Epidermal melanocyte (primary cell): ENCODE measurements around the gene SRMS.

Source experiments
- DNase-seq: peaks from one replicate; pipeline ENCODE4 v3.0.0; 2011; ENCODE audit warnings: low spot score; ENCODE audit not compliant: insufficient read length

The SRMS gene, protein sequence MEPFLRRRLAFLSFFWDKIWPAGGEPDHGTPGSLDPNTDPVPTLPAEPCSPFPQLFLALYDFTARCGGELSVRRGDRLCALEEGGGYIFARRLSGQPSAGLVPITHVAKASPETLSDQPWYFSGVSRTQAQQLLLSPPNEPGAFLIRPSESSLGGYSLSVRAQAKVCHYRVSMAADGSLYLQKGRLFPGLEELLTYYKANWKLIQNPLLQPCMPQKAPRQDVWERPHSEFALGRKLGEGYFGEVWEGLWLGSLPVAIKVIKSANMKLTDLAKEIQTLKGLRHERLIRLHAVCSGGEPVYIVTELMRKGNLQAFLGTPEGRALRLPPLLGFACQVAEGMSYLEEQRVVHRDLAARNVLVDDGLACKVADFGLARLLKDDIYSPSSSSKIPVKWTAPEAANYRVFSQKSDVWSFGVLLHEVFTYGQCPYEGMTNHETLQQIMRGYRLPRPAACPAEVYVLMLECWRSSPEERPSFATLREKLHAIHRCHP

DNA sequence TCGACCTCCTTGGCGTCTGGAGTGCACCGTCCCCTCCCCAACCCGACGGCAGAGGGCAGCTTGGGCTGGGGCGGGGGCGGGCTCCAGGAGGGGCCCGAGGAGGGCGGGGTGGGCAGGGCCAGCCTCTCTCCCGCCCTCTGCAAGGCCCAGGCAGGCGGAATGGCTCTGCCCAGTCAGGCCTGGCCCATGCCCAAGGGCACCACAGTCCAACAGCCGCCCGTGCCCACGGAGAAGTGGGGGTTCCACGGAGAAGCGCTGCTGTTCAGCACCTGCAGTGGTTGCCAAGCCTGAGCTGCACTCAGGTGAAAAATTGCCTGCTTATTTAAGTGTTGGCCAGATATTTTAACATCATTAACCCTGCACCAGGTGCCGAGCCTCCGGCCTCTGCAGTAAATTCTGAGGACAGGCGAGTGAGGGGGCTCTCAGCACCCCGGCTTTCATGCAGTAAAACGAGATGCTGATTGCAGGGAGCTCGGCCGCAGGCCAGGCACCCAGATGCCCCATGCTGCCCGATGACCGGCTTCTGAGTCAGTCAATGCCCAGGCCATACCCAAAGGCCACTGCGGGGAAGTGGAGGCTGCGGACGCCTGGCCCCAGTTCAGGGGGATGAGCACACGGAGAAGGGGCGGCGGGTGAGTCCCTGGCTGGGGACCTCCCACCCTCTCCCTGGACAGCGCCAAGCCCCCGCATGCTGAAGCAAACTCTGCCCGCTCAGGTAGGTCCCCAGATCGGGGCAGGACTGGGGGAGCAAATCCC lies at the start of gene SRMS:
Gene SRMS, minus strand, starts transcription at position 25 of the 756 bp plus-strand sequence. CDS start 286 bp downstream, outside the sequence.
- DNase-seq, result no peak

DNA sequence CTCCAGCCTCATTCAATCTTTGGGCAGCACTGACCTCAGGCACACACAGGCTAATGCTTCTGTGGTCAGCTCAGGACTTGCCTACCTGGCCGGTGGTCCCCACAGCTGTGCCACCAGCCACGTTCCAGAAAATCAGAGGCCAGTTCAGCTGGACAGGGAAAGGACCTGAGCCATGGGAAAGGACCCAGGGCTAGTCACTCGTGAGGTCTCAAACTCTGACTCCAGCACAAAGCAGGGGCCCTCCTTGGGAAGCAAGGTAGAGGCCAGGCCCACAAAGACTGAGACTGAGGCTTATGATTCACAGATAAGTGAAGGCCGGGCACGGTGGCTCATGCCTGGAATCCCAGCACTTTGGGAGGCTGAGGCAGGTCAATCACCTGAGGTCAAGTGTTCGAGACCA lies 48.9 kb upstream of the SRMS start:
- no peak for DNase-seq

DNA sequence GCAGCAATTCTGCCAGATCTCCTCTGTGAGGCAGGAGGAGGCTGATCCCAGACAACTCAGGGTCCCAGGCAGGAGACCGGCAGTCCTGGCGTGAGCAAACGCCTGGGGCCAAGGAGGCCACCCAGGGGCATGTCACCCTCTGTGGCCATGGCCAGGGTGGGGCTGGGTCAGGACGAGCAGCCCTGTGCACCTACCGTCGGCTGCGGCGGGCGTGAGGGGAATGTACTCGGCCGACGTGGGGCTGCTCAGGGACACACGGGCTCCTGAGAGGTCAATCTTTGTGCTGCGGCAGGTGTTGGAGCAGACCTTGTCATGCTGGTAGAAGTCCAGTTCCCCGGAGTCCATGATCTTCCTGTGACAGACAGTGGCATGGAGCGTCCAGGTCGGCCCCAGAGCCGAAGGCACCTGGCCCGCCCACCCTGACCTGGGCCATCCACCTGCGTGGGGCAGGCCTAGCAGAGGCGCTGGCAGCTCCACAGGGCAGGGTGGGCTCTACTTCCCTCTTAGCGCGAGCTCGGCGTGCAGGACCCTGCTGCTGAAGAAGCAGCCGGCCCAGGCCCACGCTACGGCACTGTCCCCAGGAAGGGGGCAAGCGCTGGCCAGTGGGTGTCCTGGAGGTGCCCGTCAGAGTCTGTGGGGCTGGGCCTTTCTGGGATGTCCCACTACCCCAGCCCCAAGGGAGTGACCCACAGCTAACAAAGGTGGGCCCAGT lies 48.0 kb upstream of the SRMS start:
- DNase-seq, result no peak

DNA sequence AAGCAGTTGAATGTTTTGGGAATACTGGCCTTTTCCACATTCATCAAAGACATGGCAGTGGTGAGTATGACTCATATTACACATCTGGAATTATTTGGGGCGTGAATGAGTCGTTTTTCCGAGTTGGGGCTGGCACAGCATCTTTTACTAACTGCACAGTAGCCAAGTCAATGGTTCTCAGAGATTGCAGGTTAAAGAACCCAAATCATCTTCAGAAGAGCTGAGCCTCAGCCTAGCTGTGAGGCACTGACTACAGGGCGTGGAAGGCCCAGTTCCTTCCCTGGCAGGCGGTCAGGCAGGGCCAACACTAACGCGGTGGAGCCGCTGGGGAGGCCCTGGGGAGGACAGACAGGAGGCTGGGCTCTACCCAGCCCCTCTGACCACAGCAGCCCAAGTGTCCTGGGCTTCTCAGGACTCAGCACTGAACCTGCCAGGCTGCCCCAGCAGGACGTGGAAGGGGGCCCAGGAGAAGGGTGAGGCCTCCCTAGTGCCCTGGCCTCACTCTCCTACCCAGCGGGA lies 46.6 kb upstream of the SRMS start:
- peak; percentile 57 for DNase-seq

DNA sequence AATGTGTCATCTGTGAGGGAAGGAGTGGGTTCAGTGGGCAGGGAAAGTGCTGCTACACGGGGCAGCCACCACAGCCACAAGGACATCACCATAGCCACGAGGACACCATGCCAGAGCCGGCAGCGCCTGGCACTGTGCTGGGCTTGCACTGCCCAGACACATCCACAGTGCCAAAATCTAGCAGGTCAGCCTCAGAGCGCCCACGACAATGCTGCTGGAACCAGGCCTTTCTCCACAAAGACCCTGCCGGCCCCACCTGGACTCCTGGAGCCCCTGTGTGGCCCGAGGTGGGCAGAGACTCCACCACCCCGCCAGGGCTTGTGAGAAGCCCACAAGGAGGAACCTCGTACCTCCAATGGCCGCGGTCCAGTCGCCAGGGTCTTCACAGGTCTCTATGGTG lies 45.1 kb upstream of the SRMS start:
- no peak for DNase-seq

DNA sequence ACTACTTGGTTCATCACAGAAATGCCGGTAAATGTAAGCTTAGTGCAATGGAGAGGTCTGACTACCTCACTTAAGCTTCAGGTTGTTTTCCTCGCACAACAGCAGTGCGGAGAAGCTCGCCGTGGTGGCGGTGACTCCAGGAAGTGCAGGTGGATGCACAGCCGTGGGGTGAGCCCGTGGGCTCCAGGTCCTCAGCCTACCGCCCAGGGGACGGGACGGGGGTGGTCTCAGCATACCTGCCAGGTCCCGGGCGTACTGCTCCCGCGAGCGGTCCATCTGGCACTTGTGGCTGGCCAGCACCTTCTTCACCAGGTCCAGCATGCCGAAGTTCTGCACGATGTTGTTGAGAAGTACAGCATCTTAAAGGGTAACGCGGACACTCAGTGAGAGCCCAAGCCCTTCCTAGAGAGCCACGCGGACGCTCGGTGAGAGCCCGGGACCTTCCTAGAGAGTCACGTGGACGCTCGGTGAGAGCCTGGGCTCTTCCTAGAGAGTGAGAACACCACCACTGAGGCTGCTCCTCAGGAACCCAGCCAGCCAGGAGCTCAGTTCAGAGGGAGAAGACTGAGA lies 44.3 kb upstream of the SRMS start:
- DNase-seq, result no peak

DNA sequence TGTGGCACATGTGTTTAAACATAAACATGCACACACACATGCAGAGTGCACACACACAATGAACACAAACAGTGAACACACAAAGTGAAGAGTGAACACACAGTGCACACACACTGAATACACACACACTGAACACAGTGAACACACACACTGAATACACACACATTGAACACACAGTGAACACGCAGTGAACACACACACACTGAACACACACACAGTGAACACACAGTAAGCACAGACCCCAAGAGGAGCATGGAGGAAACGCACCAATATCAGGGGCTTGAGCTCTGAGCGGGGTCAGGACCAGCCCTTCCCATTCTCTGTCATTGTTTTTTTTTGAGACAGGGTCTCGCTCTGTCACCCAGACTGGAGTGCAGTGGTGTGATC lies 43.6 kb upstream of the SRMS start:
- no peak for DNase-seq

DNA sequence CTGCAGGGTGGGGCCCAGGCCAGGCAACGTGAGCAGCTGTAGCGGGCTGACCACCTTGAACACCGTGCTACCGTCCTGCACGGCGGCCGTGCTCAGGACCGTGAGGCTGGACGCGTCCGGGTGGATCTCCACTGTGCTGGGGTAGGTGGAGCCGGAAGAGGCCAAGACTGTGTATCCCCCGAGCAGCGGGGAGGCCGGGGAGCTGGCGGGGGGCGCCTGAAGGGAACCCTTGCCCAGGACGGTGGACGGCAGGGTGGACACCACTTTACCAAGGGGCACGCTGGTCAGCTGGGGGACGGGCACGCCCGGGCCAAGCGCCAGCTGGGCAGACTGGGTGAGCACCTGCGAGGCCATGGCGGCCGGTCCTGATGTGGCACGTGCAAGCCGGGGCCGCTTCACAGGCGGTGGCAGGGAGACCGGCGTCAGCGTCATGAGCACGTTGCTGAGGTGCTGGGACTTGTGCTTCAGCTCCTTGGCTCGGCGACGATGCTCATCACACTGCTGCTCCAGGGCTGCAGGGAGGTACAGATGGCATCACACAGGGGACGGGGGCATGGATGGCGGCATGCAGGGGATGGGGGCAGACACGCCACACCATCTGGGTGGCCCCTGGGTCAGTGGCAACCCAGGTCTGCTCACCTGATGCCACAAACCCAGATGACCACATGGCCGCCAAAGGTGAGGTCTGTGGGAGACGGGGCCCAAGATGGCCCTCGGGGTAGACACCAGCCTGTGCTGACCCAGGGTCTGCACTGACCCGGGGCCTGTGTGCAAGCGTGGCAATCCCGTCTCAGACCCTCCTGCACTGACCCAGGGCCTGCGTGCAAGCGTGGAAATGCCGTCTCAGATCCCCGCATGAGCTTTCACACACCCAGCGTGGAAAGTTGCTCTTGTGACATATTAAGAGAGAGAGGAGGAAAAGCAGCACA lies 42.9 kb upstream of the SRMS start:
- no peak for DNase-seq

DNA sequence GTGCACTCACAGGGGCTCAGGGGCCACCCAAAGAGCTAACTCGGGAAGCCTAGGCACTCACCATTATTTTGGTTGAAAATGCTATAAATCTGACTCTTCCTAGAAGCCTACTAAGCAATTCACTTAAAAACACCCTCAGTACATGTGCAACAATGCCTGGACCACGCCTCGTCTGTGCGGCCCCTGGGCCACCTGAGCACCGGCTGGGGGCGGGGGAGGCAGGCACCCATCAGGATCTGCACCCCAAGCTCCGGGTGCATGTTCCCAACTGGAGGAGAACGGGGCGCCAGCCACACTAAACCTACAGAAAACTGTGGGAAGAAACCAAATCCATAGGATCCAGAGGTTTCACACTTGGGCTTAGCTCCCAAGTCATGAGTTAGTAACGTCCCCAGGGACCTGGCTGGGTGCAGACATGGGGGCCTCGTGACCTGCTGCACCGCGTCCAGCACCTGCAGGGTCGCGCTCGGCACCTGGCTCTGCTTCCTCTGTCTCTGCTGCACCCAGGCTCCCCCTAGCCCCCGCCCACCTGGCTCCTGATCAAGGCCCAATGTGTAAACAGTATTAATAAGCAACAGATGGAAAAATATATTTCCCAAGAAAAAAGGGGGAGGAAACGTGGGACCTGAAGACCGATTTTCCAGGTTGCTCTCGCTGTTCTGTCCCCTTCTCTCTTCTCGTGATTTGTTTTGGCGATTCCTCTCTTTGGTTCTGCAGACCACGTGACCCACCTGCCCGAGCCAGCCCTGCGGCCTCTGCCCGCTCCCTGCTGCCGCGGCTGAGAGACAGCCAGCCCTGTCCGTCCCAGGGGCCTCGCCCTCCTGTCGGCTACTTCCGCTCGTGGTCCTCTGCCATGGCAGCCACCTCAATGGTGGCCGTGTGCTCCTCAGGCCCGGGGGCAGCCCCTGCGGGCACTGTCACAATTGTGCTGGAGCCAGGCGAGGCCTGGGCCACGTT lies 42.0 kb upstream of the SRMS start:
- DNase-seq, result no peak

DNA sequence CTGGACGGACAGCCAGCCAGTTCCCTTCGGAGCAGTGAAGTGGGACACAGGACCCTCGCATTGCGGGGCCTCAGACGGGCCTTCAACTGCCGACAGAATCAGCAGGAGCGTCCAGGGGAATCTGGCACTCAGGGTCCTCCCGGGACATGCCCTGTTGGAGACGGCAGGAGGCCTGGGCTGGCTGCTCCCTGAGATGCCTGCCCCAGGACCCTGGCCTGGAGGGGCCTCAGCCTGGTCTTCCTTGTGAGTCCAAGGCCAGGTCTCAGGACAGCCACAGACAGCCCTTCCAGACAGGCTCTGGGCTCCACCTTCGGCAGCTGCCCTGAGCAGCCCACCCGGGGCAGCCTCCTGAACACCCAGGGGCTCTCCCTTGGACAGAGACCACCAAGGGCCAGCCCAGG lies 41.1 kb upstream of the SRMS start:
- no peak for DNase-seq

DNA sequence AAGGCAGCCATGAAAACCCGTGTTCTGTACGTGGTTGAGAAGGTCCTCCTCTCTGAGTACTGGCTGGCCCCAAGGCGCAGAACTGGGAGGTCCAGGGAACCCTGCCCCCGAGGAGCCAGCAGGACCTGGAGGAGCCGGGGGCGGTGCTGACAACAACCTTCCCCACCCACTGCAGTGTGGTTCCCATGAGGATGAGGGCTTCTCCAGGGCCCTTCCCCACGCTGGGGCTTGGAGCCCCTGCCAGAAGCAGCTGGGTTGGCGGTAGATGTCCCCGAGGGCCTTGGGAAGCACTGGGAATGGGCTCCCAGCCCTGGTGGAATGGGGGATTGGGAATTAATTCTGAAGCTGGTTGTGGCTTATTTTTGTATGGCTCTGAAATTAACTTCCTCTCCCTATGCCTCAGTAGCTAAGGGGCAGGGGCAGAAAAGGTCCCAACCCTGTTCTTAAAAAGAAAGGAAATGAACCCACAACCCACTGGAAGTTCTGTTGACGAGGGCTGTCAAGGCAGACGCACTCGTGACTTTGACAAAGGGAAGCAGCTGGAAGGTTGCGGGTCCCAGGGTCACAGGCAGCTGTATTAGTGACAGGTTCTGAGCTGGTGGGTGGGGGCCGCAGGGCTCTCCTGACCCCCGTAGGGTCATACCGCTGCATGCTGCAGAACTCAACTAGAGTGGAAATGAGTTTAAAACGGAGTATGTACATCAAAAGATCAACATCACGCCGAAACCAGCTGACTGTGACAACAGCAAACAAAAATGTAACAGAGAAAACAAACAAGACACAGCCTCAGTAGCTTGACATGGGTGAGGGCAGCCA lies 40.4 kb upstream of the SRMS start:
- DNase-seq, result no peak

DNA sequence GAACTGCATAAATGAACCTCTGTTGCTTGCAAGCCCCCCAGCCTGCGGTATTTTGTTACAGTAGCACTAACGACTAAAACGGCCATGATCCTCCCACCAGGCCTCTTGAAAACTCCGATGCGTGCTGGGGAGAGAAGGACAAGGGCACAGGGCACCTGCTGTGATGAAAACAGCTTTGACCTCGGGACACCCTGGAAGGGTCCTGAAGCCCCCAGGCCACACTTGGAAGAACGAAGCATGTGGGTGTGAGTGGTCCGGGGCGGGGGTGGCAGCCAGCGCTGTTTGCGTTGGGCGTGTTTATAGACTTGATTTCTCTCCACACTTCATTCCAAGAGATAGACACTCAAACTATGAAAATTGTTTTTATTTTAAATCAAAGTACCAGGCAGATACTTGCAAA lies 39.7 kb upstream of the SRMS start:
- no peak for DNase-seq

DNA sequence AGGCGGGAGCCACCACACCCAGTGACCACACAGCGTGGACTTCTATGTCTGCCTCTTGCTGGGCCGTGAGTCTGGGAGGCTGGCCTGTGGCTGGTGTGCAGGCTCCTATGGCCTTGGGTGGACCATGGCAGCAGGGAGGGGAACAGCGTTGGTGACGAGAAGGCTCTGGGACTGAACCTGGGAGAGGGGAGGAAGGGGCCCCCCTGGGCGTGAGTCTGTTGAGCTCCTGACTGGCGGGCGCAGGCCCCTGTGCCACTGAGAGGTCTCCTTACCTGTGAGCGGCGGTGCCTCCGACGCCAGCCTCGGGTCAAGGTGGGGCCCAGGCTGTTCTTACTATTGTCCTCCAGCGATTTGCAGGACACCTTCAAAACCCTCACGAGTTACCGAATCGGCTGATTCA lies 39.2 kb upstream of the SRMS start:
- DNase-seq, result no peak

DNA sequence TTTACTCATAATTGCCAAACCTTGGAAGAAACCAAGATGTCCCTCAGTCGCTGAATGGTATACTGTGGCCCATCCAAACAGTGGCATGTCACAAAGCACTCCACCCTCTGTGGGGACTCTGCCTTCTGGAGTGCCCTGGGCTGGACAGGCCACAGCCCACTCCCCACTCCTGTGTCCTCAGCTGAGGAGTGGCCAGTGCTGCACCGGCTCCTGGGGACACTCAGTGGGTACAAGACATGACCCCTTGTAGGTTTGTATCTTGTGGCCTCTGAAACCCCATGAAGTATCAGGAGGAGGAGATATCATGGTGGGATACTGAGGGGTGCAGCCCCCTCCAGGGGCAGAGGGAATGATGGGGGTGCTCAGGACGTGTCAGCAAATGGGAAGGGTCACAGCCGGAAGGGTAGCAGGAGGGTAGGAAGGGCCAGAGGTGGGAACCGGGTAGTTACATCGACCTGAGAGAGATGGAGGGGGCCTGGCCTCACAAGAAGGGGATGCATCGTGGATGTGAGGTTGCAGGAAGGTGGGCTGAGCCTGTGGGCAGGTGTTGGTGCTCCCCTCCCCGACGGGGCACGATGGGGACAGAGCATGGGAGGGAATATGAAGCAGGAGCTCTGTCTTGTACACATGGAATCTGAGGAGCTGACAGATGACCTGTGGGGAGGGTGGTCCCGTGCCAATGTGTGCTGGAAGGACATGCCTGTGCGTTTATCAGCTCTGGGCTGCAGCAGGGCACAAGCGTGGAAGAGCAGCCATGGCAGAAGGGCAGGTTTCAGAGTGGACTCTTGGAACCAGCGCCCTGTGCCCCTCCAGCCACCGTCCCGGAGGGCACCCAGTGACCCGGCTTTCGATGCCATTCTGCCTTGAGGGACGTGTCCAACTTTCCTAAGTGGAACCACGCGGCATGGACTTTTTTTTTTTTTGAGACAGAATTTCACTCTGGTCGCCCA lies 38.3 kb upstream of the SRMS start:
- no peak for DNase-seq

DNA sequence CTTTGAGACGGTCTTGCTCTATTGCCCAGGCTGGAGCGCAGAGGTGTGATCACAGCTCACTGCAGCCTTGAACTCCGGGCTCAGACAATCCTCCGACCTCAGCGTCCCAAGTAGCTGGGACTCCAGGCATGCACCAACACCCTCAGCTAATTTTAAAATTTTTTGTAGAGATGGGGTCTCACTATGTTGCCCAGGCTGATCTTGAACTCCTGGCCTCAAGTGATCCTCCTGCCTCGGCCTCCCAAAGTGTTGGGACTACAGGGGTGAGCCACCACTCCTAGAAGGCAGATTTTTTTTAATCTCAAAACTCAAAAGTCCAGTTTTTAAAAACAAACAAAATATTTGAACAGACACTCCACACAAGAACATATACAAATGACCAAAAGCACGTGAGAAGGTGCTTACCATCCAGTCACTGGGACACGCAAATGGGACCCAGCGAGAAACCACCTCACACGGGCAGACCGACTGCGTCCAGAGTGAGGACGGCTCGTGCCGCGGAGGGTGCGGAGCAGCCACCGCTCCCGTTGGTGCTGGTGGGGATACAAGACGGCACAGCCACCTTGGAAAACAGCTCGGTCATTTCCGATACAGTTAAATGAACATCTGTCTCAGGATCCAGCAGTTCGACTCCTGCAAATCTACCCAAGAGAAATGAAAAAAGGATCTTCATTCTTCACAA lies 35.0 kb upstream of the SRMS start:
- no peak for DNase-seq

DNA sequence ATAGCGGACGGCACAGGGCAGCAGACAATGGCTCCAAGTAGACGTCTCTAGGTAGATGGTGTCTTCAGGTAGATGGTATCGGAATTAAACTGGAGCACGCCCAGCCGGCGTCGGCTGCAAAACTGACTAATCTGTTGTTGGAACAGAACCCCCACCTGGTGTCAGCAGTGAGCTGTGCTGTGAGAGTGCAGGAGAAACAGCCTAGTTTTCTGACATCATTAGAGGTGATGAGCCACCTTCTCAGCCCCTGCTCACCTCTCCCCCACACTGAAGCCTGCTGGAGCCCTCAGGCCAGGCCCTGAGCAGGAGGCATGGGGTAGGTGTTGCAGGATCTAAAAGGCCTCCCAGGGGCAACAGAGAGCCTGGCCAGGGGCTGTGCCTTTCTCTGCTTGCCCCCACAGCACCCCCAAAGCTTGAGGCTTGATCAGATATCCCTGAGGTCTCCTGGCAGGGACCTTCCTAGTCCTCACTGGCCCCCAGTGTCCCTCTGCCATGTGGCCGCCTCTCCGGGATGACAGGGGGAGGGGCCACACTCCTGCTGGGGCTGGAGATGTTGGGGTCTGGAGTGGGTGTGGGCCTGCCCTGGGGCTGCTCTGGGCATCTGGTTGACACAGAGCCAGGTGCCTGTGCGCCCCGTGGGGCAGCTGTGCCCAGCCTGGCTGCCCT lies 33.4 kb upstream of the SRMS start:
- no peak for DNase-seq
